Uterus (tissue), 4 donors: ENCODE data around the gene POLR2J2. TPM values are rescaled to one million over a fixed set of nuclear protein-coding genes. Genes with fewer than 3 reads are reported as not detected.
A peak's percentile ranks its signal among the peaks of the same experiment; 100 is the strongest.
"Not testable (repeated sequence)": the region's sequence is repeated elsewhere in the genome, so short reads cannot be mapped to it uniquely, and the experiment has no call there.

Source experiments
- DNase-seq, 2 donors: peaks; one replicate each; pipeline ENCODE4 v3.0.0-alpha.2; 2019 to 2020
- H3K27ac ChIP-seq, 2 donors: fragments of 200-600 bp; sonication (generic); 1 replicate in 1 of 2; 2 replicates in 1 of 2; pipeline ENCODE4 v1.5.1; 2016 to 2018
- H3K27me3 ChIP-seq, 2 donors: fragments of 200-600 bp; sonication (generic); one replicate each; pipeline ENCODE4 v1.5.1; 2018 to 2019; ENCODE audit warnings: control low read depth in 1 of 2
- H3K36me3 ChIP-seq, 2 donors: fragments of 200-600 bp; sonication (generic); one replicate each; pipeline ENCODE4 v1.5.1; 2019; ENCODE audit warnings: control low read depth in 1 of 2
- H3K4me1 ChIP-seq, 2 donors: fragments of 200-600 bp; sonication (generic); one replicate each; pipeline ENCODE4 v1.5.1; 2018 to 2019; ENCODE audit warnings: control low read depth in 1 of 2
- H3K4me3 ChIP-seq, 2 donors: fragments of 200-600 bp; sonication (generic); 1 replicate in 1 of 2; 2 replicates in 1 of 2; pipeline ENCODE4 v1.5.1; 2018 to 2019; ENCODE audit warnings: mild to moderate bottlenecking in 1 of 2
- H3K9me3 ChIP-seq, 2 donors: fragments of 200-600 bp; sonication (generic); one replicate each; pipeline ENCODE4 v1.5.1; 2019; ENCODE audit warnings: control low read depth in 1 of 2
- intact Hi-C: fragments of 100-400 bp; cut with DNase I; formaldehyde crosslinking; loops from one replicate; pipeline ENCODE4 v1.15.1; 2023; ENCODE audit warnings: low total_unique reads
- small RNA-seq: library from RNA; depleted of rRNA; stranded (forward); fragments of <200 nt; gene quantifications from one replicate; pipeline ENCODE3, GENCODE V24; 2016
- total RNA-seq, 4 donors: library from RNA; depleted of rRNA in 3 of 4; stranded (reverse); fragments of >200 nt in 3 of 4; gene quantifications; one replicate each; pipeline versions ENCODE4 v1.1.0 to v1.2.4, GENCODE V29; 2014 to 2023
- donor health status: DM: yes; HTN: yes; CAD: no.

The POLR2J2 gene
- total RNA-seq, 4 donors from 2014 or later, result 1.0 to 33.5 (median 7.5) TPM

- intact Hi-C loops, H3K27me3 ChIP-seq, H3K9me3 ChIP-seq, H3K36me3 ChIP-seq, H3K4me1 ChIP-seq, H3K4me3 ChIP-seq, H3K27ac ChIP-seq, DNase-seq: not testable (repeated sequence)
Observed at GRCh38 chr7:102643404-102643803, 28.1 kb downstream of the POLR2J2 start.

GRCh38 chr7:102642691-102643090 lies 28.8 kb downstream of the POLR2J2 start, which contains the start of gene UPK3BL1:
UPK3BL1 (minus strand) TSS chr7:102642791; CDS start chr7:102642741, 50 bp downstream.
- H3K4me3 ChIP-seq, H3K27ac ChIP-seq, H3K9me3 ChIP-seq, DNase-seq, intact Hi-C loops, H3K27me3 ChIP-seq, H3K36me3 ChIP-seq, H3K4me1 ChIP-seq: not testable (repeated sequence)

- intact Hi-C loops, H3K27me3 ChIP-seq, H3K9me3 ChIP-seq, H3K27ac ChIP-seq, H3K36me3 ChIP-seq, H3K4me3 ChIP-seq, H3K4me1 ChIP-seq: not testable (repeated sequence)
- DNase-seq, result peak; percentile 15 to 17
Observed at GRCh38 chr7:102638848-102639247, 32.6 kb downstream of the POLR2J2 start.

GRCh38 chr7:102636956-102637355 lies 34.5 kb downstream of the POLR2J2 start:
- H3K4me3 ChIP-seq, H3K27me3 ChIP-seq, DNase-seq, H3K27ac ChIP-seq, H3K9me3 ChIP-seq, H3K36me3 ChIP-seq, intact Hi-C loops, H3K4me1 ChIP-seq: not testable (repeated sequence)

- DNase-seq, intact Hi-C loops: not testable (repeated sequence)
Observed at GRCh38 chr7:102635354-102635753, 36.1 kb downstream of the POLR2J2 start.

GRCh38 chr7:102634299-102634698 lies 37.2 kb downstream of the POLR2J2 start:
- H3K27me3 ChIP-seq, H3K4me1 ChIP-seq, intact Hi-C loops, H3K9me3 ChIP-seq, H3K27ac ChIP-seq, H3K4me3 ChIP-seq, H3K36me3 ChIP-seq: not testable (repeated sequence)
- peak in 1 of 2 donors; percentile 14 for DNase-seq

More at GRCh38 chr7:102635354-102635753, 36.1 kb downstream of the POLR2J2 start:
- not testable (repeated sequence) for H3K27ac ChIP-seq, H3K36me3 ChIP-seq, H3K4me1 ChIP-seq, H3K4me3 ChIP-seq, H3K9me3 ChIP-seq, H3K27me3 ChIP-seq

- H3K4me3 ChIP-seq, H3K27me3 ChIP-seq, H3K4me1 ChIP-seq, H3K9me3 ChIP-seq, H3K36me3 ChIP-seq, H3K27ac ChIP-seq, intact Hi-C loops: not testable (repeated sequence)
- peak in 1 of 2 donors; percentile 33 for DNase-seq
Observed at GRCh38 chr7:102630622-102631021, 40.8 kb downstream of the POLR2J2 start.

- DNase-seq, H3K9me3 ChIP-seq, H3K36me3 ChIP-seq, H3K4me3 ChIP-seq, H3K4me1 ChIP-seq, H3K27me3 ChIP-seq, H3K27ac ChIP-seq, intact Hi-C loops: not testable (repeated sequence)
Observed at GRCh38 chr7:102627271-102627904, 44.1 kb downstream of the POLR2J2 start.

GRCh38 chr7:102618122-102618521 lies 53.3 kb downstream of the POLR2J2 start:
- intact Hi-C loops, H3K4me3 ChIP-seq, H3K9me3 ChIP-seq, H3K4me1 ChIP-seq, H3K27ac ChIP-seq, H3K36me3 ChIP-seq, H3K27me3 ChIP-seq: not testable (repeated sequence)
- peak in 1 of 2 donors; percentile 9 for DNase-seq

GRCh38 chr7:102616507-102617125 lies 54.8 kb downstream of the POLR2J2 start, which contains the start of gene RASA4:
RASA4 (minus strand) TSS chr7:102616756; CDS start chr7:102616689, 67 bp downstream.
- intact Hi-C loops, H3K9me3 ChIP-seq, H3K27me3 ChIP-seq, H3K36me3 ChIP-seq, H3K4me1 ChIP-seq: not testable (repeated sequence)
- DNase-seq, result peak; percentile 47 to 63
- Histone ChIP-seq H3K27ac (peak within 1 kb of the TSS; percentile 73), H3K4me3 (peak within 1 kb of the TSS; percentile 50 to 53)

Small RNA genes within 50 kb of the gene (small RNA-seq; reads per million reads assigned to genes)
- gene AC105052.3 (not detected), gene UPK3BL1 (not detected)

Other genes starting within 250 kb of the POLR2J2 start
- 10 to 100 TPM; 15.6 to 48.9 (median 39.0) TPM for gene ORAI2, start 238.1 kb downstream of the POLR2J2 start, total RNA-seq
- gene ALKBH4, start 206.8 kb downstream of the POLR2J2 start, total RNA-seq, result 10 to 100 TPM in 3 of 4 donors, 1 to 10 TPM in 1; 8.7 to 31.3 (median 15.8) TPM
- 10 to 100 TPM; 16.7 to 25.6 (median 22.4) TPM for gene LRWD1, start 206.7 kb downstream of the POLR2J2 start, total RNA-seq
- gene POLR2J, start 192.7 kb downstream of the POLR2J2 start, total RNA-seq, result 10 to 100 TPM in 3 of 4 donors, 1 to 10 TPM in 1; 8.2 to 38.8 (median 14.0) TPM
- 10 to 100 TPM; 10.8 to 59.0 (median 21.2) TPM for gene RASA4B, start 153.9 kb downstream of the POLR2J2 start, total RNA-seq
- gene UPK3BL2, start 128.0 kb downstream of the POLR2J2 start, total RNA-seq, result 10 to 100 TPM in 2 of 4 donors, 1 to 10 TPM in 1, not detected in 1; 1.8 to 64.0 (median 24.1) TPM
- gene SPDYE2, start 120.4 kb downstream of the POLR2J2 start, total RNA-seq, result not detected
- gene POLR2J3, start 99.1 kb downstream of the POLR2J2 start, total RNA-seq, result 10 to 100 TPM in 2 of 4 donors, 1 to 10 TPM in 1, under 1 TPM in 1; 0.77 to 50.7 (median 17.1) TPM
- gene RASA4, start 54.9 kb downstream of the POLR2J2 start, total RNA-seq, result 100 to 1,000 TPM in 1 of 4 donors, 10 to 100 TPM in 3; 31.4 to 283 (median 51.4) TPM
- 10 to 100 TPM in 3 of 4 donors, not detected in 1; 16.0 to 31.8 (median 19.6) TPM for gene UPK3BL1, start 28.9 kb downstream of the POLR2J2 start, total RNA-seq
- not detected for gene SPDYE2B, start 21.3 kb downstream of the POLR2J2 start, total RNA-seq
- 100 to 1,000 TPM in 1 of 4 donors, 10 to 100 TPM in 2, under 1 TPM in 1; 0.59 to 118 (median 19.4) TPM for gene FAM185A, start 77.3 kb upstream of the POLR2J2 start, total RNA-seq
- gene LRRC17, start 241.3 kb upstream of the POLR2J2 start, total RNA-seq, result 100 to 1,000 TPM in 1 of 4 donors, 1 to 10 TPM in 2, under 1 TPM in 1; 0.29 to 180 (median 4.9) TPM